Airway epithelial cell (primary cell): Measurements from ENCODE around the gene MEA1. TPM values are rescaled to one million over a fixed set of nuclear protein-coding genes. Genes with fewer than 3 reads are reported as not detected.

Source experiments
- total RNA-seq: library from RNA; depleted of rRNA; stranded (reverse); fragments of >200 nt; gene quantifications from 2 replicates; pipeline ENCODE4 v1.2.3, GENCODE V29; 2015

Gene MEA1
- 83.5 and 84.1 TPM in 2 replicates for total RNA-seq

GRCh38 chr6:43013843-43014433 lies at the start of gene MEA1, which contains the start of gene KLHDC3:
Gene MEA1 (minus strand): TSS chr6:43013946. CDS start chr6:43013813, 133 bp downstream.
Gene KLHDC3 (plus strand): TSS chr6:43014249. CDS start chr6:43017193, 2,944 bp downstream.

GRCh38 chr6:43059168-43060033 lies 45.7 kb upstream of the MEA1 start, which contains the start of the genes KLC4 and MRPL2:
Gene KLC4 (plus strand): TSS chr6:43059631. CDS start chr6:43061336, 1,705 bp downstream.
Gene MRPL2 (minus strand): TSS chr6:43059434. CDS start chr6:43059381, 53 bp downstream.

DNA sequence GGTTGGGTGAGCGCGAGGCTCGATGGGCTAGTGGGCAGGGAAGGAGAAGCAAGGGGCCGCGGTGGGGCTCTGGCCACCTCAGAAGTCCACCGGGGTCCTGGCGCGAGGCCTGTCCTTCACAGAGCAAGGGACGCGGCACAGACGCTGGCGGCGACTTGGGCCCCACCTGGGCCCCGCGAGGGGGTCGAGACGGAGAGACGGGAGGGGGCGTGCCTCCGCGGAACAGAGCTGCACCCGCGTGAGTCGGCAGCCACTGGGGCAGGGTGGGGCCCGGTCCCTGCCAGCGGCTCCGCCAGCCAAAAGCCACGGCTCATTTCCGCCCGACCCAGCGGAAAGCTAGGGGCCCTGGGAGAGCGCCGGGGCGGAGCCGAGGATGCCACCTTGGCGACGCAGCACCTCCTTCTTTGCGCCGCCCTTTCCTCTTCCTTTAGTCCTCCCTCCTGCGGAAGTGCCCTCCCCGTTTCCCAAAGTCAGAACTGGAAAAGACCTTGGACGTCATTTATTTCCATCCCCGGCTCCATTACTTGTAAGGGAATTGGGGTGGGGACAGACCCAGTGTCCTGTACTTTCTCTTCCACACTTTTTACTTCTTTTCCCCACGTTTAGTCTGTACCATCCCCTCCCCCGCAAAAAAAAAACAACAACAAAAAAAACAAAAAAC lies 39.9 kb upstream of the MEA1 start, which contains the start of gene CUL7:
TSS of gene CUL7 (minus strand) at position 307 of the 661 bp plus-strand sequence. CDS start 1,063 bp downstream, outside the sequence.

DNA sequence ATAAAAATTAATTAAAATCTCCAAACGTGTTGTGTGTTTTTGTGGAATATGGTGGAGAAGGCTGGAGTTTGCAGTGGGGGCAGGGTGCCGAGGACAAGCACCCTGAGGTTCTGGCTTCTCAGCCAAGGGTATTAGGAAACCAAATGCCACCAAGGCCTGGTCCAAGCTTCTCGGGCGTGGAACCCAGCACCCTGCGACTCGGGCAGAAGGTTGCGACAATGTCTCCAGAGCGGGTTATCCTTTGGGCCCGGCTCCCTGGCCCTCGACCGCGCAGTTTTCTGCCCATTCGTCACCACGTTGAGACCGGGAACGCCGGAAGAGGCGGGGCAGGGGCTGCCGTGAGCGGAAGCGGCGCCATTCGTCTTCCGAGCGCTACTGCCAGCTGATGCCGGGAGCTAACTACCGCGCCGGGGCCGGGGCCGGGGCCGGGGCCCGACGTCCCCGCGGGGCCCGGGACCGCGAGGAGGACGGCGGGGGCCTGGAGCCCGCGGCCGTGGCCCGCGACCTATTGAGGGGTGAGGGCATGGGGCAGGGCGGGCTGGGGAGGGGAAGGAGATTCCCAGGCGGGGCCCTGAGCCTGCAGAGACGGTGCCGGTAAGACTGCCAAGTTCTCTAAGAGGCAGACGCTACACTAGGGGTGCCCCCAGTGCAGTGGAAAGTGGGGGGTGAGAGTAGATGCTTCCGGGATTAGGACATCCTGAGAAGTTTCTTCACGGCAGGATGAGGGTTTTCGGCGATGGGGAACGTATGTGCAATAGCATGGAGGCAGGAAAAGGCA lies 7.7 kb upstream of the MEA1 start, which contains the start of gene RRP36:
TSS of gene RRP36 (plus strand) at position 354 of the 778 bp plus-strand sequence. CDS start at position 386, 32 bp downstream.

DNA sequence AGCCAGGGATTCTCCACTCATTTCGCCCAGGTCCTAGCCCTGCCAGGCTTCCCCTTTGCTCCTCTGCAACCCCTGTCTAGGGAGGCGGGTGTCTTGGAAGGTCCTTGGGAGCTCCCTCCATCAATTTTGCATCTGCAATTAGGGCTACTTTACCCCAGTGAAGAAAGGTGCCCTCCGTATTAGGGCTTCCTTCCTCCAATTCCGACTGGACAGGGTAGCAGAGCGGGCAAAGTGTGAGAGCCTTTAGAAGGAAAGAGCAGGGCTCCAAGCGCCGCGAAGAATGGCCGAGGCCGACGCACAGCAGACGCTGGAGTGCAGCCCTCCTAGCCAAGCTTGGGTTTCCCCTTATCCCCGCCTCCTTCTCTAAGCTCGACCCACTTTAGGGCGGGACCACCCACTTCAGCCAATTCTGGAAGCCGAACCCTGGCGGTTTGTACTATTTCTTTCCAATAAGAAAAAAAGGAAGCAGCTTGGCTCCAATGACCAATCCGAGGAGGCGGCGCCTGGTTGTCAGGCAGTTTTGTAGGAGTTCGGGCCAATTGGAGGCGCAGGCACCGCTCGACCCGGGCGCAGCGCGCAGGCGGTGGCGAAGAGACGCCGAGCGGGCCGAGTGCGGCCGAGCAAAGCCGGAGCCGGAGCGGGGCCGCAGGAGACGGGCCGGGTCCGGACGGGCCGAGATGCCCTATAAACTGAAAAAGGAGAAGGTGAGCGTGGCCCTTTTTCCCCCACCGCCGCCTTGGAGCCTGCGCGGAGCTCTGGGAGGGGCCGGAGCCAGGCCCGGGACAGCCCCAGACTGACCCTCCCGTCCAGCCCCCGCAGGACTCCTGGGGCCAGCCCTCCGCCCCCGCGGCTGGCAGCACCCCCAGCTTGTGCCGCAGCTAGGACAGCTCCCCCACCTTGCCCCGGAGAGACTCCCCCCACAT lies 29.5 kb downstream of the MEA1 start, which contains the start of gene PPP2R5D:
TSS of gene PPP2R5D (plus strand) at position 570 of the 923 bp plus-strand sequence. CDS start at position 678, 108 bp downstream.

GRCh38 chr6:42978839-42979522 lies 34.8 kb downstream of the MEA1 start, which contains the start of gene PEX6:
Gene PEX6 (minus strand): TSS chr6:42979181. CDS start chr6:42979150, 31 bp downstream.

Other genes starting within 250 kb of the MEA1 start
- 2.0 and 2.6 TPM in 2 replicates for gene BICRAL, start 231.9 kb downstream of the MEA1 start, total RNA-seq
- 107 and 128 TPM in 2 replicates for gene RPL7L1, start 134.3 kb downstream of the MEA1 start, total RNA-seq
- gene PTCRA, start 97.9 kb downstream of the MEA1 start, total RNA-seq, result not detected in 2 replicates
- gene CNPY3, start 84.5 kb downstream of the MEA1 start, total RNA-seq, result 29.5 and 32.7 TPM in 2 replicates
- not detected in 2 replicates for gene GNMT, start 53.2 kb downstream of the MEA1 start, total RNA-seq
- gene PEX6, start 34.8 kb downstream of the MEA1 start, total RNA-seq, result 26.6 and 28.3 TPM in 2 replicates
- 60.5 and 80.8 TPM in 2 replicates for gene PPP2R5D, start 29.4 kb downstream of the MEA1 start, total RNA-seq
- 64.0 and 68.7 TPM in 2 replicates for gene KLHDC3, start 303 bp upstream of the MEA1 start, total RNA-seq
- 80.3 and 94.5 TPM in 2 replicates for gene RRP36, start 7.7 kb upstream of the MEA1 start, total RNA-seq
- gene CUL7, start 39.9 kb upstream of the MEA1 start, total RNA-seq, result 14.5 and 15.2 TPM in 2 replicates
- gene MRPL2, start 45.5 kb upstream of the MEA1 start, total RNA-seq, result 32.4 and 33.4 TPM in 2 replicates
- gene KLC4, start 45.7 kb upstream of the MEA1 start, total RNA-seq, result 10.3 and 11.7 TPM in 2 replicates
- 84.4 and 112 TPM in 2 replicates for gene PTK7, start 62.4 kb upstream of the MEA1 start, total RNA-seq
- gene SRF, start 157.3 kb upstream of the MEA1 start, total RNA-seq, result 23.3 and 29.9 TPM in 2 replicates
- gene CUL9, start 168.2 kb upstream of the MEA1 start, total RNA-seq, result 29.6 and 32.2 TPM in 2 replicates
- gene DNPH1, start 215.5 kb upstream of the MEA1 start, total RNA-seq, result 129 and 187 TPM in 2 replicates
- not detected in 2 replicates for gene TTBK1, start 229.5 kb upstream of the MEA1 start, total RNA-seq